Body of pancreas (tissue), 4 donors: ENCODE data around the gene CAST. TPM values are rescaled to one million over a fixed set of nuclear protein-coding genes. Genes with fewer than 3 reads are reported as not detected.

ENCODE experiments used
- ATAC-seq: fragments of 150-250 bp; one replicate; pipeline ENCODE4 v1.9.1; 2016
- DNase-seq, 4 donors: peaks; one replicate each; pipeline ENCODE4 v3.0.0-alpha.2; 2019
- H3K27ac ChIP-seq, 4 donors: fragments of 200-600 bp; sonication (generic); 1 replicate in 3 of 4; 2 replicates in 1 of 4; pipeline versions ENCODE4 v1.5.1 to v1.6.1; 2016 to 2019; ENCODE audit warnings: mild to moderate bottlenecking in 1 of 4, mixed read lengths in 1 of 4, moderate library complexity in 1 of 4
- H3K27me3 ChIP-seq, 2 donors: fragments of 200-600 bp; sonication (generic); one replicate each; pipeline ENCODE4 v1.6.0; 2016; ENCODE audit warnings: mild to moderate bottlenecking in 1 of 2
- H3K36me3 ChIP-seq, 2 donors: fragments of 200-600 bp; sonication (generic); replicated peaks in 1 of 2; 2 replicates each; pipeline ENCODE4 v1.5.1; 2016; ENCODE audit warnings: low read depth in 2 of 2; ENCODE audit not compliant: insufficient read depth in 1 of 2
- H3K4me1 ChIP-seq: fragments of 200-600 bp; sonication (generic); one replicate; pipeline ENCODE4 v1.6.0; 2016
- H3K4me3 ChIP-seq, 2 donors: fragments of 200-600 bp; sonication (generic); 1 replicate in 1 of 2; 2 replicates in 1 of 2; pipeline ENCODE4 v1.5.1; 2016 to 2019
- H3K9me3 ChIP-seq, 3 donors: fragments of 200-600 bp; sonication (generic); 1 replicate in 2 of 3; 2 replicates in 1 of 3; pipeline ENCODE4 v1.5.1; 2016
- POLR2A ChIP-seq, 3 donors: fragments of 450-650 bp; IDR thresholded peaks; one replicate each; pipeline ENCODE4 v1.6.1; 2016; ENCODE audit warnings: antibody characterized with exemption in 3 of 3, mild to moderate bottlenecking in 2 of 3
- WGBS, 2 donors: methylation state at CpG; one replicate each; pipeline ENCODE4 v1.1.5; 2017; 5-methylcytosine and 5-hydroxymethylcytosine counted together
- intact Hi-C: fragments of 100-400 bp; cut with DNase I; formaldehyde crosslinking; loops from one replicate; pipeline ENCODE4 v1.15.1; 2023
- total RNA-seq, 2 donors: library from RNA; depleted of rRNA; stranded (reverse); fragments of >200 nt; gene quantifications; one replicate each; pipeline ENCODE4 v1.1.0, GENCODE V29; 2016
- TF ChIP-seq, protein P1 (sequence below), 7 experiments: fragments of 450-650 bp in 4 of 7; fragments of 200-600 bp in 3 of 7; sonication (generic) in 3 of 7; IDR thresholded peaks; one replicate each; pipeline ENCODE4 v1.5.1; 2016 to 2019; ENCODE audit warnings: antibody characterized with exemption in 7 of 7

Gene CAST
- total RNA-seq, 2 donors from 2014 or later, result 130 to 157 TPM

GRCh38 chr5:96654209-96654608 is 8.0 kb upstream of the CAST start:
- Histone ChIP-seq H3K9me3 (no peaks in the 10 kb centered on the region), H3K27ac (no peak overlapping the region), H3K36me3 (no peaks in the 10 kb centered on the region), H3K4me1 (no peaks in the 10 kb centered on the region), H3K4me3 (no peak overlapping the region), H3K27me3 (no peaks in the 10 kb centered on the region)
- no peak for DNase-seq
- TF ChIP-seq, protein P1, sequence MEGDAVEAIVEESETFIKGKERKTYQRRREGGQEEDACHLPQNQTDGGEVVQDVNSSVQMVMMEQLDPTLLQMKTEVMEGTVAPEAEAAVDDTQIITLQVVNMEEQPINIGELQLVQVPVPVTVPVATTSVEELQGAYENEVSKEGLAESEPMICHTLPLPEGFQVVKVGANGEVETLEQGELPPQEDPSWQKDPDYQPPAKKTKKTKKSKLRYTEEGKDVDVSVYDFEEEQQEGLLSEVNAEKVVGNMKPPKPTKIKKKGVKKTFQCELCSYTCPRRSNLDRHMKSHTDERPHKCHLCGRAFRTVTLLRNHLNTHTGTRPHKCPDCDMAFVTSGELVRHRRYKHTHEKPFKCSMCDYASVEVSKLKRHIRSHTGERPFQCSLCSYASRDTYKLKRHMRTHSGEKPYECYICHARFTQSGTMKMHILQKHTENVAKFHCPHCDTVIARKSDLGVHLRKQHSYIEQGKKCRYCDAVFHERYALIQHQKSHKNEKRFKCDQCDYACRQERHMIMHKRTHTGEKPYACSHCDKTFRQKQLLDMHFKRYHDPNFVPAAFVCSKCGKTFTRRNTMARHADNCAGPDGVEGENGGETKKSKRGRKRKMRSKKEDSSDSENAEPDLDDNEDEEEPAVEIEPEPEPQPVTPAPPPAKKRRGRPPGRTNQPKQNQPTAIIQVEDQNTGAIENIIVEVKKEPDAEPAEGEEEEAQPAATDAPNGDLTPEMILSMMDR (IDR thresholded peaks at IDR 0.05), result no peak
- no peak for TF ChIP-seq POLR2A (IDR thresholded peaks at IDR 0.05)
- 78 to 88% methylated on average over 4 of the region's 4 CpGs for WGBS, 2 donors
- intact Hi-C loops, result no loop called here
- ATAC-seq, result no peak

- WGBS, 2 donors, result 81 to 86% methylated on average over 3 of the region's 3 CpGs
- Histone ChIP-seq H3K27ac (no peak overlapping the region), H3K4me1 (no peaks in the 10 kb centered on the region), H3K36me3 (no peaks in the 10 kb centered on the region), H3K4me3 (no peak overlapping the region), H3K9me3 (no peaks in the 10 kb centered on the region), H3K27me3 (no peaks in the 10 kb centered on the region)
- DNase-seq (no peak), ATAC-seq (no peak)
- no peak for TF ChIP-seq POLR2A (IDR thresholded peaks at IDR 0.05)
- TF ChIP-seq, protein P1 (IDR thresholded peaks at IDR 0.05), result no peak
- intact Hi-C loops, result no loop called here
Measured at GRCh38 chr5:96655085-96655484, 7.1 kb upstream of the CAST start.

GRCh38 chr5:96655506-96655905 is 6.7 kb upstream of the CAST start:
- Histone ChIP-seq H3K27ac (no peak overlapping the region), H3K36me3 (no peaks in the 10 kb centered on the region), H3K4me3 (no peak overlapping the region), H3K27me3 (no peaks in the 10 kb centered on the region), H3K4me1 (no peaks in the 10 kb centered on the region), H3K9me3 (no peaks in the 10 kb centered on the region)
- TF ChIP-seq POLR2A (IDR thresholded peaks at IDR 0.05), result no peak
- TF ChIP-seq, protein P1 (IDR thresholded peaks at IDR 0.05), result no peak
- no peak for ATAC-seq
- intact Hi-C loops, result no loop called here
- 22 to 24% methylated on average over 1 of the region's 1 CpG for WGBS, 2 donors
- DNase-seq, result no peak

DNA sequence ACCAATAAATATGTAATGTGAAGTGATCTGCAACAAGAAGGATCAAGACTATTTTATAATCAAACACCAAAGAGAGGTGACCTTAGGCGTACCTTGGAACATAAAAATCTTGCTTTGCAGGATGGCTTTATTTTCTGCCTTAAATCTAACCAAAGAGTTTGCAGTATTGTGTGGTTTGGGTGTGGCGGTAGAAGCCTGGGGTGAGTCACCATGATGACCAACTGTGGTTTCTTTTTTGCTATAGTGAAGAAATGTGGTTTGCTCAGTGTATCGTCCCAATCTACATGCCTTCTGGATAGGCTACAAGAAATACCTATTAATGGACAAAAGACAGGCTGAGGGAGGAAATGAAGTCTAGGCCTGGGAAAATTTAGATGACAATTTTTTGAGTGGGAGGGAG is 5.1 kb upstream of the CAST start:
- Histone ChIP-seq H3K27ac (no peak overlapping the region), H3K9me3 (no peaks in the 10 kb centered on the region), H3K36me3 (no peaks in the 10 kb centered on the region), H3K27me3 (no peaks in the 10 kb centered on the region), H3K4me1 (peaks cover 5% of the 10 kb centered on the region), H3K4me3 (no peak overlapping the region)
- ATAC-seq (no peak), DNase-seq (peak in 1 of 4 donors; percentile 39)
- intact Hi-C loops, result no loop called here
- TF ChIP-seq, protein P1 (IDR thresholded peaks at IDR 0.05), result no peak
- no peak for TF ChIP-seq POLR2A (IDR thresholded peaks at IDR 0.05)
- 70 to 82% methylated on average over 3 of the region's 3 CpGs for WGBS, 2 donors

- no peak for DNase-seq
- Histone ChIP-seq H3K9me3 (no peaks in the 10 kb centered on the region), H3K27me3 (no peaks in the 10 kb centered on the region), H3K4me1 (peaks cover 9% of the 10 kb centered on the region), H3K4me3 (no peak overlapping the region), H3K36me3 (no peaks in the 10 kb centered on the region), H3K27ac (no peak overlapping the region)
- WGBS, 2 donors, result 65 to 71% methylated on average over 1 of the region's 1 CpG
- ATAC-seq, result no peak
- no peak for TF ChIP-seq POLR2A (IDR thresholded peaks at IDR 0.05)
- TF ChIP-seq, protein P1 (IDR thresholded peaks at IDR 0.05), result no peak
- intact Hi-C loops, result no loop called here
Measured at GRCh38 chr5:96658272-96658671, 3.9 kb upstream of the CAST start.
